ENCODE measurements around the gene ERBB4. TPM values are rescaled to one million over a fixed set of nuclear protein-coding genes. Genes with fewer than 3 reads are reported as not detected.

The ERBB4 gene
- polyA plus RNA-seq, 1 of the 3 experiments (the other 2 are of a cell fraction): 0.05 TPM

GRCh38 chr2:212173756-212174510 lies 364.7 kb downstream of the ERBB4 start:
- Histone ChIP-seq H3F3A (replicated peaks; ENCODE audit: insufficient read depth) (no peaks in the 10 kb centered on the region), H4K20me1 (ENCODE audit: insufficient read depth) (no peaks in the 10 kb centered on the region), H3K9me2 (no peaks in the 10 kb centered on the region), H3K79me2 (ENCODE audit: insufficient read depth) (no peaks in the 10 kb centered on the region), H3K9me3 (no peaks in the 10 kb centered on the region), H2AFZ (ENCODE audit: low read depth) (no peak overlapping the region), H3K4me3 (ENCODE audit: low read depth in 2 of 2, low read length in 1 of 2) (no peak overlapping the region), H3K4me2 (no peak overlapping the region), H3K9ac (no peak overlapping the region), H3K4me1 (ENCODE audit: control insufficient read depth in 1 of 2, insufficient read depth in 2 of 2, low read depth in 1 of 2, low read length in 1 of 2) (no peaks in the 10 kb centered on the region; a peak in 1 of 4 replicates), H3K27me3 (ENCODE audit: insufficient read depth) (no peaks in the 10 kb centered on the region), H3K27ac (ENCODE audit: low read depth in 2 of 2, low read length in 1 of 2) (no peak overlapping the region), H3K36me3 (replicated peaks in 1 of 2; ENCODE audit: control insufficient read depth in 1 of 2, insufficient read depth in 2 of 2, low read length in 1 of 2) (no peaks in the 10 kb centered on the region)
- ChIA-PET CTCF (interaction anchor here (1.1 kb wide), 1 partner anchor 23 kb away, joined by 4 read pairs; no protein-coding TSS in a partner anchor), POLR2A (no interaction called here)
- no peak for TF ChIP-seq IRF3 (IDR thresholded peaks at IDR 0.05; ENCODE audit: low read depth, low read length)
- no peak for TF ChIP-seq RCOR1 (IDR thresholded peaks at IDR 0.05; ENCODE audit: low read length)
- no peak for TF ChIP-seq USF1 (IDR thresholded peaks at IDR 0.05; ENCODE audit: borderline replicate concordance, low read depth)
- TF ChIP-seq USF2 (IDR thresholded peaks at IDR 0.05; ENCODE audit: borderline replicate concordance, low read depth, low read length): no peak
- no peak for TF ChIP-seq ZBTB33 (IDR thresholded peaks at IDR 0.05; ENCODE audit: borderline replicate concordance, low read depth)
- no peak for TF ChIP-seq PBX3 (IDR thresholded peaks at IDR 0.05)
- TF ChIP-seq YY1 (IDR thresholded peaks at IDR 0.05; ENCODE audit: low read depth): no peak
- TF ChIP-seq TAF1 (IDR thresholded peaks at IDR 0.05; ENCODE audit: borderline replicate concordance, low read depth, low read length): no peak
- no peak for TF ChIP-seq FOSL2 (IDR thresholded peaks at IDR 0.05; ENCODE audit: borderline replicate concordance, low read depth)
- no peak for TF ChIP-seq SMC3 (IDR thresholded peaks at IDR 0.05; ENCODE audit: low read depth, low read length)
- TF ChIP-seq TEAD4 (IDR thresholded peaks at IDR 0.05; ENCODE audit: borderline replicate concordance, insufficient read depth): no peak
- DNase-seq: no peak
- 36% methylated on average over 3 of the region's 3 CpGs for WGBS (ENCODE audit: low lambda C conversion rate)

Data from SK-N-SH (cell line).